IMR-90 (cell line): Measurements from ENCODE around the gene IMPDH1. TPM values are rescaled to one million over a fixed set of nuclear protein-coding genes. Genes with fewer than 3 reads are reported as not detected.

Source experiments
- ATAC-seq: fragments of 200-7000 bp; cut with Tn5 transposase; 2 replicates; pipeline ENCODE4 v1.9.1; 2020; ENCODE audit warnings: low read depth, mild to moderate bottlenecking, moderate library complexity
- BruUV-seq: library from RNA; stranded (reverse); fragments of 400-500 nt; replicated peaks from 2 replicates; lab custom pipeline; 2021; lab: Mats Ljungman, UMichigan
- CTCF ChIA-PET: fragments of 300-600 bp; formaldehyde crosslinking; extraction: SDS; loops from one replicate; lab custom pipeline; 2021; ENCODE audit warnings: antibody characterized with exemption; lab: Yijun Ruan, JAX
- POLR2A ChIA-PET: fragments of 300-600 bp; sonication (Branson Sonifier 250); formaldehyde crosslinking; loops from one replicate; lab custom pipeline; 2022; ENCODE audit warnings: antibody characterized with exemption; ENCODE audit not compliant: unreplicated experiment; lab: Charles Lee
- DNase-seq: peaks from one replicate; pipeline ENCODE4 v3.0.0; 2013
- H2AFZ ChIP-seq: replicated peaks from 2 replicates; pipeline ENCODE3; 2013; ENCODE audit warnings: low read length, mild to moderate bottlenecking; ENCODE audit not compliant: poor library complexity
- H2AK5ac ChIP-seq: 2 replicates; pipeline ENCODE4 v1.6.1; 2013; ENCODE audit warnings: low read depth, low read length, inconsistent platforms
- H2AK9ac ChIP-seq: replicated peaks from 2 replicates; pipeline ENCODE3; 2013; ENCODE audit warnings: mild to moderate bottlenecking, low read depth, low read length, moderate library complexity; ENCODE audit not compliant: poor library complexity
- H2BK120ac ChIP-seq: 2 replicates; pipeline ENCODE4 v1.6.1; 2013; ENCODE audit warnings: low read depth, low read length, inconsistent platforms
- H2BK15ac ChIP-seq: 3 replicates; pipeline ENCODE4 v1.6.1; 2013; ENCODE audit warnings: low read depth, low read length, inconsistent platforms
- H2BK20ac ChIP-seq: 2 replicates; pipeline ENCODE4 v1.6.1; 2013; ENCODE audit warnings: low read depth, mild to moderate bottlenecking, inconsistent platforms, low read length, moderate library complexity
- H2BK5ac ChIP-seq: 2 replicates; pipeline ENCODE4 v1.6.1; 2013; ENCODE audit warnings: mild to moderate bottlenecking, low read depth, low read length, inconsistent platforms; ENCODE audit not compliant: poor library complexity, severe bottlenecking
- H3K14ac ChIP-seq: replicated peaks from 2 replicates; pipeline ENCODE4 v1.6.1; 2013; ENCODE audit warnings: low read depth, low read length, inconsistent platforms
- H3K18ac ChIP-seq: 2 replicates; pipeline ENCODE4 v1.6.1; 2013; ENCODE audit warnings: low read depth, low read length, control low read depth
- H3K23ac ChIP-seq: 2 replicates; pipeline ENCODE4 v1.6.1; 2013; ENCODE audit warnings: low read depth, low read length, inconsistent platforms
- H3K27ac ChIP-seq: 2 replicates; pipeline ENCODE4 v1.5.1; 2013; ENCODE audit warnings: mild to moderate bottlenecking, control low read depth, low read length; ENCODE audit not compliant: insufficient read depth
- H3K27me3 ChIP-seq: 2 replicates; pipeline ENCODE4 v1.6.1; 2013; ENCODE audit warnings: low read length; ENCODE audit not compliant: control insufficient read depth, insufficient read depth
- H3K36me3 ChIP-seq: 2 replicates; pipeline ENCODE4 v1.6.1; 2013; ENCODE audit warnings: low read length, mixed read lengths; ENCODE audit not compliant: control insufficient read depth, insufficient read depth
- H3K4ac ChIP-seq: 2 replicates; pipeline ENCODE4 v1.6.1; 2013; ENCODE audit warnings: low read depth, low read length, inconsistent platforms
- H3K4me1 ChIP-seq: 2 replicates; pipeline ENCODE4 v1.6.1; 2013; ENCODE audit warnings: low read length, mixed read lengths; ENCODE audit not compliant: control insufficient read depth, insufficient read depth
- H3K4me2 ChIP-seq: 2 replicates; pipeline ENCODE4 v1.6.1; 2013; ENCODE audit warnings: low read depth, mild to moderate bottlenecking, control low read depth, low read length, moderate library complexity
- H3K4me3 ChIP-seq: 2 replicates; pipeline ENCODE4 v1.5.1; 2013; ENCODE audit warnings: low read depth, mild to moderate bottlenecking, control low read depth, low read length, moderate library complexity; ENCODE audit not compliant: insufficient read depth
- H3K56ac ChIP-seq: 2 replicates; pipeline ENCODE4 v1.6.1; 2013; ENCODE audit warnings: low read length, inconsistent platforms; ENCODE audit not compliant: insufficient read depth; ENCODE audit errors: extremely low read depth
- H3K79me1 ChIP-seq, 2 experiments: 2 replicates each; pipeline ENCODE4 v1.6.1; 2013; ENCODE audit warnings: low read length in 2 of 2, inconsistent platforms in 1 of 2, low read depth in 1 of 2
- H3K9ac ChIP-seq: 2 replicates; pipeline ENCODE4 v1.6.1; 2013; ENCODE audit warnings: low read depth, low read length, control low read depth
- H3K9me1 ChIP-seq: 2 replicates; pipeline ENCODE4 v1.6.1; 2013; ENCODE audit warnings: low read length, inconsistent platforms; ENCODE audit not compliant: insufficient read depth
- H3K9me3 ChIP-seq: 2 replicates; pipeline ENCODE4 v1.6.1; 2013; ENCODE audit warnings: low read length; ENCODE audit not compliant: control insufficient read depth, insufficient read depth
- H4K20me1 ChIP-seq: 2 replicates; pipeline ENCODE4 v1.6.1; 2013; ENCODE audit warnings: low read length, inconsistent platforms; ENCODE audit not compliant: insufficient read depth
- H4K5ac ChIP-seq: 2 replicates; pipeline ENCODE4 v1.6.1; 2013; ENCODE audit warnings: mild to moderate bottlenecking, low read depth, low read length, control low read depth
- H4K8ac ChIP-seq, 2 experiments: 2 replicates each; pipeline ENCODE4 v1.6.1; 2013; ENCODE audit warnings: low read depth in 2 of 2, low read length in 2 of 2, control low read depth in 1 of 2, inconsistent platforms in 1 of 2
- H4K91ac ChIP-seq: 2 replicates; pipeline ENCODE4 v1.6.1; 2013; ENCODE audit warnings: low read depth, low read length, inconsistent platforms; ENCODE audit not compliant: insufficient read depth
- CHD1 ChIP-seq: IDR thresholded peaks from 2 replicates; pipeline ENCODE4 v1.6.1; 2012; ENCODE audit warnings: low read depth, low read length, improper control_type of control experiment
- CTCF ChIP-seq: conservative IDR thresholded peaks from 2 replicates; pipeline ENCODE4 v1.5.1; 2012; ENCODE audit warnings: mild to moderate bottlenecking, low read depth, low read length, improper control_type of control experiment
- ELK1 ChIP-seq: fragments of 150-350 bp; IDR thresholded peaks from 2 replicates; pipeline ENCODE4 v1.6.1; 2016; ENCODE audit warnings: low read depth, mild to moderate bottlenecking, low read length, moderate library complexity, borderline replicate concordance
- MAFK ChIP-seq: IDR thresholded peaks from 2 replicates; pipeline ENCODE4 v1.6.1; 2012; ENCODE audit warnings: low read depth, low read length, improper control_type of control experiment
- MAZ ChIP-seq: IDR thresholded peaks from 2 replicates; pipeline ENCODE4 v1.6.1; 2012; ENCODE audit warnings: low read depth, mild to moderate bottlenecking, low read length, improper control_type of control experiment, moderate library complexity, borderline replicate concordance
- MXI1 ChIP-seq: IDR thresholded peaks from 2 replicates; pipeline ENCODE4 v1.6.1; 2012; ENCODE audit warnings: low read depth, mild to moderate bottlenecking, low read length, moderate library complexity, borderline replicate concordance
- NFE2L2 ChIP-seq: fragments of 150-350 bp; IDR thresholded peaks from 2 replicates; pipeline ENCODE4 v1.6.1; 2016; ENCODE audit warnings: low read depth, mild to moderate bottlenecking, low read length
- POLR2A ChIP-seq: IDR thresholded peaks from 2 replicates; pipeline ENCODE4 v1.6.1; 2012; ENCODE audit warnings: mild to moderate bottlenecking, low read depth, low read length
- RAD21 ChIP-seq: IDR thresholded peaks from 2 replicates; pipeline ENCODE4 v1.6.1; 2012; ENCODE audit warnings: low read length, improper control_type of control experiment
- RCOR1 ChIP-seq: IDR thresholded peaks from 2 replicates; pipeline ENCODE4 v1.6.1; 2012; ENCODE audit warnings: mild to moderate bottlenecking, low read length, improper control_type of control experiment; ENCODE audit not compliant: insufficient replicate concordance
- RFX5 ChIP-seq: IDR thresholded peaks from 2 replicates; pipeline ENCODE4 v1.8.0; 2012; ENCODE audit warnings: low read depth, mild to moderate bottlenecking, low read length, moderate library complexity
- SMC3 ChIP-seq: fragments of 150-350 bp; IDR thresholded peaks from 2 replicates; pipeline ENCODE4 v1.6.1; 2016; ENCODE audit warnings: low read depth, mild to moderate bottlenecking, antibody characterized with exemption, low read length, moderate library complexity
- WGBS, 2 experiments: methylation state at CpG; one replicate each; pipeline versions ENCODE4 v1.1.5 to v1.1.7; 2013; ENCODE audit warnings: missing lambda C conversion rate in 2 of 2; ENCODE audit not compliant: insufficient read length in 1 of 2; ENCODE audit errors: extremely low coverage in 2 of 2; 5-methylcytosine and 5-hydroxymethylcytosine counted together
- dilution Hi-C: fragments of 300-500 bp; cut with HindIII; formaldehyde crosslinking; loops from one replicate; pipeline ENCODE4 v1.14.3; 2018; ENCODE audit warnings: low sequenced_read_pairs; ENCODE audit not compliant: unreplicated experiment
- in situ Hi-C: fragments of 300-500 bp; cut with MboI; formaldehyde crosslinking; loops from 3 replicates; pipeline ENCODE4 v1.14.3; 2019; ENCODE audit warnings: low sequenced_read_pairs, inconsistent platforms, mixed read lengths
- intact Hi-C: fragments of 100-400 bp; cut with micrococcal nuclease; formaldehyde crosslinking; loops from 2 replicates; pipeline ENCODE4 v1.10.0; 2022
- polyA plus RNA-seq, 3 experiments: library from polyadenylated mRNA; depleted of rRNA; stranded (reverse); fragments of >200 nt; gene quantifications; 2 replicates each; pipeline ENCODE4 v1.2.3, GENCODE V29; 2012; ENCODE audit warnings: low replicate concordance in 1 of 3
- total RNA-seq: library from RNA; depleted of rRNA; stranded (reverse); fragments of >200 nt; gene quantifications from 2 replicates; pipeline ENCODE4 v1.2.3, GENCODE V29; 2012

IMPDH1 gene
- total and polyA plus RNA-seq, 2 of the 4 experiments (the other 2 are of a cell fraction) = 49.5 to 69.3 TPM

- Histone ChIP-seq H2BK5ac (no peak overlapping the region), H2AFZ (peak overlapping the region; percentile 41), H4K91ac (no peak overlapping the region), H3K27me3 (peaks cover 5% of the 10 kb centered on the region), H3K9ac (no peak overlapping the region), H3K79me1 (no peaks in the 10 kb centered on the region), H4K5ac (no peak overlapping the region), H3K9me3 (no peaks in the 10 kb centered on the region), H3K9me1 (no peaks in the 10 kb centered on the region), H2BK20ac (no peak overlapping the region), H3K4me3 (no peak overlapping the region), H3K36me3 (no peaks in the 10 kb centered on the region), H3K4ac (no peak overlapping the region), H4K8ac (no peak overlapping the region), H3K23ac (no peak overlapping the region), H3K4me2 (no peak overlapping the region), H3K56ac (no peak overlapping the region), H3K14ac (no peak overlapping the region), H2BK120ac (no peak overlapping the region), H2AK9ac (peak overlapping the region; percentile 77), H2BK15ac (no peak overlapping the region), H2AK5ac (no peak overlapping the region), H3K4me1 (peaks cover 2% of the 10 kb centered on the region; the same call in 1 of the 2 replicates), H3K27ac (no peak overlapping the region), H4K20me1 (no peaks in the 10 kb centered on the region), H3K18ac (no peak overlapping the region)
- in situ Hi-C loops = loop anchor here (5.0 kb wide), 1 partner anchor 36 kb away; no protein-coding TSS in a partner anchor
- peak; percentile 52 for DNase-seq
- CTCF ChIA-PET = interaction anchor here (0.6 to 5.1 kb wide), 10 partner anchors 9 to 81 kb away, joined by 3 to 71 read pairs (median 4); no protein-coding TSS in a partner anchor
- POLR2A ChIA-PET = no interaction called here
- intact Hi-C loops = loop anchor here (1.0 to 5.0 kb wide), 3 partner anchors 28 to 456 kb away; no protein-coding TSS in a partner anchor
- ATAC-seq = peak; percentile 82
- WGBS, 2 experiments = 25% methylated on average over 2 of the region's 4 CpGs; no CpG with 5 or more reads in 1 of the 2 experiments
- dilution Hi-C loops = no loop called here
- BruUV-seq = no TSS peak
- TF ChIP-seq POLR2A = no peak
- no peak for TF ChIP-seq RCOR1
- no peak for TF ChIP-seq MXI1
- TF ChIP-seq SMC3 = peak; percentile 75
- TF ChIP-seq RAD21 = peak; percentile 84
- peak; percentile 89 for TF ChIP-seq CTCF
- no peak for TF ChIP-seq MAFK
- TF ChIP-seq RFX5 = no peak
- no peak for TF ChIP-seq CHD1
- no peak for TF ChIP-seq NFE2L2
- no peak for TF ChIP-seq ELK1
- no peak for TF ChIP-seq MAZ
These were observed 16.1 kb upstream of the IMPDH1 start for GRCh38 chr7:128425850-128426249.
